GM19351 (cell line): ENCODE data around the gene ZFAND2B.

Source experiments
- ATAC-seq: cut with Tn5 transposase; IDR thresholded peaks from one replicate; pipeline ENCODE4 v1.9.1; 2021; ENCODE audit warnings: mild to moderate bottlenecking, moderate library complexity; ENCODE audit not compliant: unreplicated experiment

The ZFAND2B gene

GRCh38 chr2:219220652-219221402 is 14.2 kb downstream of the ZFAND2B start:
- ATAC-seq = no peak

GRCh38 chr2:219221957-219222518 is 15.5 kb downstream of the ZFAND2B start:
- no peak for ATAC-seq

- no peak for ATAC-seq
Observed at GRCh38 chr2:219223831-219224610, 17.4 kb downstream of the ZFAND2B start.

- no peak for ATAC-seq
Observed at GRCh38 chr2:219225350-219225749, 18.8 kb downstream of the ZFAND2B start.

- ATAC-seq = no peak
Observed at GRCh38 chr2:219228041-219228910, 21.7 kb downstream of the ZFAND2B start.

GRCh38 chr2:219228911-219229304 is 22.3 kb downstream of the ZFAND2B start:
- ATAC-seq = peak; percentile 6

- peak; percentile 95 for ATAC-seq
Observed at GRCh38 chr2:219229305-219230058, 22.9 kb downstream of the ZFAND2B start, which contains the start of the genes ANKZF1 and ATG9A. TSS of gene ANKZF1 (plus strand) at chr2:219229806. CDS start at chr2:219230258, 452 bp downstream. TSS of gene ATG9A (minus strand) at chr2:219229636. CDS start at chr2:219228024, 1,612 bp downstream.

- peak; percentile 22 for ATAC-seq
Observed at GRCh38 chr2:219230059-219230540, 23.5 kb downstream of the ZFAND2B start.

GRCh38 chr2:219234331-219234730 is 27.7 kb downstream of the ZFAND2B start:
- no peak for ATAC-seq

- no peak for ATAC-seq
Observed at GRCh38 chr2:219243291-219243761, 36.7 kb downstream of the ZFAND2B start.

- ATAC-seq = no peak
Observed at GRCh38 chr2:219244789-219245147, 38.2 kb downstream of the ZFAND2B start.

- ATAC-seq = peak; percentile 87
Observed at GRCh38 chr2:219245148-219245898, 38.7 kb downstream of the ZFAND2B start, which contains the start of the genes GLB1L and STK16. TSS of gene GLB1L (minus strand) at chr2:219245444. CDS start at chr2:219243573, 1,871 bp downstream. TSS of gene STK16 (plus strand) at chr2:219245479. CDS start at chr2:219246000, 521 bp downstream.

- no peak for ATAC-seq
Observed at GRCh38 chr2:219245899-219246230, 39.3 kb downstream of the ZFAND2B start.

GRCh38 chr2:219246559-219246958 is 40.0 kb downstream of the ZFAND2B start:
- ATAC-seq = no peak

- ATAC-seq = no peak
Observed at GRCh38 chr2:219247678-219248642, 41.4 kb downstream of the ZFAND2B start.

GRCh38 chr2:219248845-219249202 is 42.2 kb downstream of the ZFAND2B start:
- ATAC-seq = no peak

GRCh38 chr2:219249203-219249980 is 42.8 kb downstream of the ZFAND2B start:
- ATAC-seq = no peak
